DOHH2 (cell line): Measurements from ENCODE around the gene CBLL2.

Source experiments
- H3F3A ChIP-seq: fragments of 200-600 bp; sonication (generic), shearing (Covaris generic); 2 replicates; pipeline ENCODE4 v1.6.0; 2016; ENCODE audit warnings: antibody characterized with exemption, mild to moderate bottlenecking; ENCODE audit not compliant: control insufficient read depth, insufficient read depth
- H3K27ac ChIP-seq: fragments of 200-600 bp; sonication (generic); 2 replicates; pipeline ENCODE4 v1.5.1; 2014; ENCODE audit warnings: low read depth, mild to moderate bottlenecking, low read length, moderate library complexity
- H3K27me3 ChIP-seq: fragments of 200-600 bp; sonication (generic); 2 replicates; pipeline ENCODE4 v1.6.1; 2014; ENCODE audit warnings: mild to moderate bottlenecking, low read length, mixed read lengths; ENCODE audit not compliant: control insufficient read depth
- H3K36me3 ChIP-seq: fragments of 200-600 bp; sonication (generic); 2 replicates; pipeline ENCODE4 v1.6.1; 2014; ENCODE audit warnings: mild to moderate bottlenecking, low read length, moderate library complexity, mixed read lengths; ENCODE audit not compliant: control insufficient read depth
- H3K4me1 ChIP-seq: fragments of 200-600 bp; sonication (generic); 2 replicates; pipeline ENCODE4 v1.6.1; 2014; ENCODE audit warnings: mild to moderate bottlenecking, low read length, mixed read lengths; ENCODE audit not compliant: control insufficient read depth
- H3K4me2 ChIP-seq: fragments of 200-600 bp; sonication (generic); 2 replicates; pipeline ENCODE4 v1.6.0; 2014; ENCODE audit warnings: mild to moderate bottlenecking, low read length, moderate library complexity
- H3K4me3 ChIP-seq: fragments of 200-600 bp; sonication (generic); 2 replicates; pipeline ENCODE4 v1.5.1; 2014; ENCODE audit warnings: mild to moderate bottlenecking, low read length, mixed read lengths
- H3K79me2 ChIP-seq: fragments of 200-600 bp; sonication (generic); 2 replicates; pipeline ENCODE4 v1.6.1; 2014; ENCODE audit warnings: mild to moderate bottlenecking, low read length, mixed read lengths; ENCODE audit not compliant: control insufficient read depth
- H3K9me2 ChIP-seq: fragments of 200-600 bp; sonication (generic); replicated peaks from 2 replicates; pipeline ENCODE4 v1.6.1; 2014; ENCODE audit warnings: mild to moderate bottlenecking, low read length, mixed read lengths; ENCODE audit not compliant: control insufficient read depth
- H3K9me3 ChIP-seq: fragments of 200-600 bp; sonication (generic); 2 replicates; pipeline ENCODE4 v1.6.1; 2014; ENCODE audit warnings: antibody characterized with exemption, low read length, mixed read lengths; ENCODE audit not compliant: control insufficient read depth, insufficient read depth
- H4K20me1 ChIP-seq: fragments of 200-600 bp; sonication (generic); 2 replicates; pipeline ENCODE4 v1.6.0; 2014; ENCODE audit warnings: low read depth, mild to moderate bottlenecking, antibody characterized with exemption, low read length, moderate library complexity; ENCODE audit not compliant: control insufficient read depth, insufficient read depth
- CTCF ChIP-seq: fragments of 200-600 bp; sonication (generic); IDR thresholded peaks from one replicate; pipeline ENCODE4 v1.5.1; 2014; ENCODE audit warnings: antibody characterized with exemption, mild to moderate bottlenecking, low read depth, low read length; ENCODE audit not compliant: poor library complexity, severe bottlenecking
- EZH2phosphoT487 ChIP-seq: fragments of 200-600 bp; sonication (generic); IDR thresholded peaks from 2 replicates; pipeline ENCODE4 v1.6.1; 2017; ENCODE audit warnings: borderline replicate concordance, mild to moderate bottlenecking, antibody characterized with exemption, low read length, moderate library complexity, mixed read lengths

CBLL2 gene

GRCh38 chrX:22310779-22311178 lies 38.1 kb downstream of the CBLL2 start:
- H3K79me2 ChIP-seq: no peaks in the 10 kb centered on the region
- no peak overlapping the region for H3K27ac ChIP-seq
- H3K9me3 ChIP-seq: no peaks in the 10 kb centered on the region
- H3K36me3 ChIP-seq: no peaks in the 10 kb centered on the region
- H3K27me3 ChIP-seq: no peaks in the 10 kb centered on the region
- no peak overlapping the region for H3K4me3 ChIP-seq
- TF ChIP-seq CTCF: no peak
- TF ChIP-seq EZH2phosphoT487: no peak
- no peaks in the 10 kb centered on the region for H3K9me2 ChIP-seq
- H3K4me1 ChIP-seq: no peaks in the 10 kb centered on the region
- no peaks in the 10 kb centered on the region for H3F3A ChIP-seq
- H3K4me2 ChIP-seq: no peak overlapping the region
- H4K20me1 ChIP-seq: no peaks in the 10 kb centered on the region

- no peak for TF ChIP-seq CTCF
- no peak for TF ChIP-seq EZH2phosphoT487
- H3K4me3 ChIP-seq: no peak overlapping the region
- no peak overlapping the region for H3K4me2 ChIP-seq
- H3K79me2 ChIP-seq: no peaks in the 10 kb centered on the region
- H3K27me3 ChIP-seq: no peaks in the 10 kb centered on the region
- H3K36me3 ChIP-seq: no peaks in the 10 kb centered on the region
- no peaks in the 10 kb centered on the region for H3K9me3 ChIP-seq
- no peaks in the 10 kb centered on the region for H3F3A ChIP-seq
- no peaks in the 10 kb centered on the region for H3K9me2 ChIP-seq
- no peak overlapping the region for H3K27ac ChIP-seq
- no peaks in the 10 kb centered on the region for H3K4me1 ChIP-seq
- no peaks in the 10 kb centered on the region for H4K20me1 ChIP-seq
Observed at GRCh38 chrX:22313766-22314165, 41.1 kb downstream of the CBLL2 start.

GRCh38 chrX:22314211-22314610 lies 41.5 kb downstream of the CBLL2 start:
- Histone ChIP-seq H3K36me3 (no peaks in the 10 kb centered on the region), H3K4me3 (no peak overlapping the region), H3K9me2 (no peaks in the 10 kb centered on the region), H4K20me1 (no peaks in the 10 kb centered on the region), H3K27me3 (no peaks in the 10 kb centered on the region), H3K9me3 (no peaks in the 10 kb centered on the region), H3K27ac (no peak overlapping the region), H3K4me2 (no peak overlapping the region), H3K79me2 (no peaks in the 10 kb centered on the region), H3F3A (no peaks in the 10 kb centered on the region), H3K4me1 (no peaks in the 10 kb centered on the region)
- no peak for TF ChIP-seq CTCF
- TF ChIP-seq EZH2phosphoT487: no peak

GRCh38 chrX:22314692-22315091 lies 42.0 kb downstream of the CBLL2 start:
- Histone ChIP-seq H3K9me3 (no peaks in the 10 kb centered on the region), H3K4me2 (no peak overlapping the region), H4K20me1 (no peaks in the 10 kb centered on the region), H3K9me2 (no peaks in the 10 kb centered on the region), H3K4me3 (no peak overlapping the region), H3K79me2 (no peaks in the 10 kb centered on the region), H3K27ac (no peak overlapping the region), H3K27me3 (no peaks in the 10 kb centered on the region), H3K4me1 (no peaks in the 10 kb centered on the region), H3F3A (no peaks in the 10 kb centered on the region), H3K36me3 (no peaks in the 10 kb centered on the region)
- no peak for TF ChIP-seq EZH2phosphoT487
- no peak for TF ChIP-seq CTCF
